ENCODE results near the gene TRIM72. TPM values are rescaled to one million over a fixed set of nuclear protein-coding genes. Genes with fewer than 3 reads are reported as not detected.

Gene TRIM72
- total RNA-seq, 1 experiment from 2014 or later = 1.2 TPM

GRCh38 chr16:31251435-31251834, 37.5 kb downstream of the TRIM72 start:
- Mint-ChIP-seq H3K4me1 (peaks cover 21 to 28% of the 10 kb centered on the region in 2 experiments), H3K36me3 (ENCODE audit: insufficient read depth in 1 of 3, low read depth in 3 of 3) (no peaks in the 10 kb centered on the region), H3K27ac (no peak overlapping the region), H3K9me3 (no peaks in the 10 kb centered on the region), H3K27me3 (ENCODE audit: low read depth) (no peaks in the 10 kb centered on the region), H3K4me3 (no peak overlapping the region)
- Histone ChIP-seq H2AK5ac (ENCODE audit: insufficient read length, low read length) (no peak overlapping the region), H3K27me3 (ENCODE audit: insufficient read depth, low read length) (no peaks in the 10 kb centered on the region), H3K23ac (ENCODE audit: insufficient read length, low read depth, low read length) (no peak overlapping the region), H2BK120ac (ENCODE audit: low read depth, low read length, poor library complexity, severe bottlenecking) (no peak overlapping the region), H3K79me2 (ENCODE audit: insufficient read depth, low read length) (no peaks in the 10 kb centered on the region), H3K4me2 (ENCODE audit: insufficient read depth, insufficient read length, low read length) (no peak overlapping the region), H3K79me1 (ENCODE audit: insufficient read depth, low read depth, low read length, poor library complexity, severe bottlenecking) (no peaks in the 10 kb centered on the region), H3K4me1 (ENCODE audit: insufficient read depth, low read length) (peaks cover 4% of the 10 kb centered on the region; the same call in 1 of the 2 replicates), H3K27ac (ENCODE audit: insufficient read length, low read depth, low read length) (no peak overlapping the region), H2BK12ac (ENCODE audit: insufficient read length, low read depth, low read length) (no peak overlapping the region), H2AFZ (ENCODE audit: low read length) (no peak overlapping the region), H4K5ac (ENCODE audit: insufficient read length, low read depth, low read length) (no peak overlapping the region), H3K23me2 (ENCODE audit: insufficient read length, low read depth, low read length, poor library complexity, severe bottlenecking) (no peaks in the 10 kb centered on the region), H4K91ac (ENCODE audit: insufficient read length, low read depth, low read length) (no peak overlapping the region), H2BK20ac (ENCODE audit: low read depth, low read length, poor library complexity, severe bottlenecking) (no peak overlapping the region), H3K14ac (ENCODE audit: insufficient read depth, low read length) (no peak overlapping the region), H2BK15ac (ENCODE audit: low read depth, low read length) (no peak overlapping the region), H4K8ac (replicated peaks; ENCODE audit: insufficient read length, low read depth, low read length) (no peak overlapping the region), H2BK5ac (ENCODE audit: insufficient read length, low read length) (no peak overlapping the region), H3K56ac (ENCODE audit: insufficient read length, low read depth, low read length) (no peak overlapping the region), H4K20me1 (ENCODE audit: control insufficient read depth, insufficient read depth, insufficient read length) (no peaks in the 10 kb centered on the region), H3T11ph (ENCODE audit: low read length) (no peak overlapping the region), H3K9ac (ENCODE audit: extremely low read depth, insufficient read length, low read length) (no peak overlapping the region), H3K4ac (ENCODE audit: low read depth, low read length) (no peak overlapping the region), H3K9me3 (ENCODE audit: control insufficient read depth, low read depth, low read length) (no peaks in the 10 kb centered on the region), H3K18ac (ENCODE audit: insufficient read length, low read depth, low read length) (no peak overlapping the region)
- WGBS (ENCODE audit: extremely low coverage, insufficient read length, low lambda C conversion rate) = no CpG with 5 or more reads among the region's 5 CpGs
- DNase-seq = no peak
- no peak for TF ChIP-seq CTCF (conservative IDR thresholded peaks at IDR 0.05)
